Right lobe of liver (tissue), 6 donors: ENCODE results near the gene IFNA21. TPM values are rescaled to one million over a fixed set of nuclear protein-coding genes. Genes with fewer than 3 reads are reported as not detected.
"Not testable (repeated sequence)": the region's sequence is repeated elsewhere in the genome, so short reads cannot be mapped to it uniquely, and the experiment has no call there.

Source experiments
- ATAC-seq, 4 donors: fragments of 200-7000 bp; cut with Tn5 transposase; one replicate each; pipeline ENCODE4 v1.9.1; 2020; ENCODE audit warnings: mild to moderate bottlenecking in 4 of 4, moderate library complexity in 4 of 4
- DNase-seq, 3 donors: peaks; one replicate each; pipeline ENCODE4 v3.0.0-alpha.2; 2020
- H3K27ac ChIP-seq, 3 donors: fragments of 200-600 bp; one replicate each; pipeline ENCODE4 v1.8.0; 2022
- H3K27me3 ChIP-seq, 2 donors: fragments of 200-600 bp; one replicate each; pipeline ENCODE4 v1.8.0; 2022
- H3K36me3 ChIP-seq, 4 donors: fragments of 200-600 bp; sonication (generic) in 1 of 4; one replicate each; pipeline versions ENCODE4 v1.5.1 to v1.8.0; 2017 to 2022; ENCODE audit warnings: control low read depth in 1 of 4
- H3K4me1 ChIP-seq, 4 donors: fragments of 200-600 bp; sonication (generic) in 1 of 4; one replicate each; pipeline versions ENCODE4 v1.5.1 to v1.8.0; 2017 to 2022; ENCODE audit warnings: control low read depth in 1 of 4
- H3K4me3 ChIP-seq, 3 donors: fragments of 200-600 bp; one replicate each; pipeline ENCODE4 v1.8.0; 2022
- H3K9me3 ChIP-seq, 4 donors: fragments of 200-600 bp; sonication (generic) in 1 of 4; one replicate each; pipeline versions ENCODE4 v1.5.1 to v1.8.0; 2017 to 2022; ENCODE audit warnings: control low read depth in 1 of 4
- CTCF ChIP-seq, 4 donors: fragments of 200-600 bp in 3 of 4; fragments of 450-650 bp in 1 of 4; IDR thresholded peaks; one replicate each; pipeline versions ENCODE4 v1.5.1 to v1.8.0; 2016 to 2022; ENCODE audit warnings: antibody characterized with exemption in 4 of 4, mild to moderate bottlenecking in 2 of 4
- POLR2A ChIP-seq: fragments of 450-650 bp; IDR thresholded peaks from one replicate; pipeline ENCODE4 v1.6.1; 2017; ENCODE audit warnings: antibody characterized with exemption, mild to moderate bottlenecking
- WGBS: methylation state at CpG from one replicate; pipeline ENCODE4 v1.1.6; 2018; ENCODE audit warnings: low coverage, low lambda C conversion rate; ENCODE audit not compliant: insufficient coverage; ENCODE audit errors: missing lambda C conversion rate; 5-methylcytosine and 5-hydroxymethylcytosine counted together
- intact Hi-C, 2 donors: fragments of 100-400 bp; cut with DNase I; formaldehyde crosslinking; loops; one replicate each; pipeline versions ENCODE4 v1.11.2 to v1.14.1; 2022
- total RNA-seq, 6 experiments: library from RNA; depleted of rRNA in 2 of 6; stranded (reverse); fragments of >200 nt in 2 of 6; fragmentation: NEBNext Ultra II Directional in 3 of 6; extraction: Animal tissue kit (Norgen Biotek cat#: 25700) in 3 of 6; gene quantifications; one replicate each; pipeline versions ENCODE4 v1.1.0 to v1.2.4, GENCODE V29; 2016 to 2023
- donor health status: DM: no; HTN: yes; CAD: no.
- donor health status: DM: no; HTN: no; CAD: no.
- donor health status: DM: no; HTN: no; CAD: no.
- donor health status: DM: no; HTN: yes; CAD: no.
- donor health status: DM: no; HTN: yes; CAD: no.

Gene IFNA21
- total RNA-seq, 6 experiments from 2014 or later, result not detected

GRCh38 chr9:21137020-21137419, 29.4 kb downstream of the IFNA21 start:
- intact Hi-C loops, result no loop called here
- H3K4me1 ChIP-seq, result no peaks in the 10 kb centered on the region
- no peaks in the 10 kb centered on the region for H3K36me3 ChIP-seq
- H3K9me3 ChIP-seq, result peaks cover 0 to 2% (median 0%) of the 10 kb centered on the region in 4 donors
- DNase-seq (no peak), ATAC-seq (no peak)
- H3K27ac ChIP-seq, result no peak overlapping the region
- H3K4me3 ChIP-seq, result no peak overlapping the region
- WGBS, result 0% methylated on average over 1 of the region's 1 CpG
- TF ChIP-seq CTCF (IDR thresholded peaks at IDR 0.05) (no peak), POLR2A (no peak)
- H3K27me3 ChIP-seq, result no peaks in the 10 kb centered on the region

GRCh38 chr9:21135736-21136135, 30.7 kb downstream of the IFNA21 start:
- Histone ChIP-seq H3K9me3 (peaks cover 0 to 2% (median 0%) of the 10 kb centered on the region in 4 donors), H3K4me1 (no peaks in the 10 kb centered on the region), H3K36me3 (no peaks in the 10 kb centered on the region), H3K4me3 (no peak overlapping the region), H3K27me3 (no peaks in the 10 kb centered on the region), H3K27ac (no peak overlapping the region)
- 62% methylated on average over 3 of the region's 3 CpGs for WGBS
- intact Hi-C loops, result no loop called here
- DNase-seq, result no peak
- TF ChIP-seq POLR2A, result no peak
- no peak for TF ChIP-seq CTCF (IDR thresholded peaks at IDR 0.05)
- ATAC-seq, result no peak

- H3K27me3 ChIP-seq, H3K27ac ChIP-seq, H3K36me3 ChIP-seq, DNase-seq, H3K4me1 ChIP-seq, H3K4me3 ChIP-seq, ATAC-seq, intact Hi-C loops, H3K9me3 ChIP-seq: not testable (repeated sequence)
Observed at GRCh38 chr9:21128186-21128585, 38.3 kb downstream of the IFNA21 start.

GRCh38 chr9:21121595-21122251, 44.7 kb downstream of the IFNA21 start:
- no peaks in the 10 kb centered on the region for H3K4me1 ChIP-seq
- no peak overlapping the region for H3K27ac ChIP-seq
- intact Hi-C loops, result no loop called here
- DNase-seq (no peak), ATAC-seq (no peak)
- H3K9me3 ChIP-seq, result no peaks in the 10 kb centered on the region
- no peak overlapping the region for H3K4me3 ChIP-seq
- no peaks in the 10 kb centered on the region for H3K27me3 ChIP-seq
- H3K36me3 ChIP-seq, result no peaks in the 10 kb centered on the region
- WGBS, result 46% methylated on average over 4 of the region's 4 CpGs
- no peak for TF ChIP-seq CTCF (IDR thresholded peaks at IDR 0.05)
- TF ChIP-seq POLR2A, result no peak

- Histone ChIP-seq H3K27me3 (no peaks in the 10 kb centered on the region), H3K4me3 (no peak overlapping the region), H3K36me3 (no peaks in the 10 kb centered on the region), H3K4me1 (no peaks in the 10 kb centered on the region), H3K9me3 (no peaks in the 10 kb centered on the region), H3K27ac (no peak overlapping the region)
- 59% methylated on average over 2 of the region's 2 CpGs for WGBS
- no peak for DNase-seq
- intact Hi-C loops, result no loop called here
- TF ChIP-seq POLR2A (no peak), CTCF (IDR thresholded peaks at IDR 0.05) (no peak)
- ATAC-seq, result no peak
Observed at GRCh38 chr9:21121079-21121478, 45.4 kb downstream of the IFNA21 start.
